IMR-90 (cell line): ENCODE results near the gene GPHB5. TPM values are rescaled to one million over a fixed set of nuclear protein-coding genes. Genes with fewer than 3 reads are reported as not detected.

Source experiments
- ATAC-seq: fragments of 200-7000 bp; cut with Tn5 transposase; 2 replicates; pipeline ENCODE4 v1.9.1; 2020; ENCODE audit warnings: low read depth, mild to moderate bottlenecking, moderate library complexity
- BruUV-seq: library from RNA; stranded (reverse); fragments of 400-500 nt; replicated peaks from 2 replicates; lab custom pipeline; 2021; lab: Mats Ljungman, UMichigan
- CTCF ChIA-PET: fragments of 300-600 bp; formaldehyde crosslinking; extraction: SDS; loops from one replicate; lab custom pipeline; 2021; ENCODE audit warnings: antibody characterized with exemption; lab: Yijun Ruan, JAX
- POLR2A ChIA-PET: fragments of 300-600 bp; sonication (Branson Sonifier 250); formaldehyde crosslinking; loops from one replicate; lab custom pipeline; 2022; ENCODE audit warnings: antibody characterized with exemption; ENCODE audit not compliant: unreplicated experiment; lab: Charles Lee
- DNase-seq: peaks from one replicate; pipeline ENCODE4 v3.0.0; 2013
- H2AFZ ChIP-seq: replicated peaks from 2 replicates; pipeline ENCODE3; 2013; ENCODE audit warnings: low read length, mild to moderate bottlenecking; ENCODE audit not compliant: poor library complexity
- H2AK5ac ChIP-seq: 2 replicates; pipeline ENCODE4 v1.6.1; 2013; ENCODE audit warnings: low read depth, low read length, inconsistent platforms
- H2AK9ac ChIP-seq: replicated peaks from 2 replicates; pipeline ENCODE3; 2013; ENCODE audit warnings: mild to moderate bottlenecking, low read depth, low read length, moderate library complexity; ENCODE audit not compliant: poor library complexity
- H2BK120ac ChIP-seq: 2 replicates; pipeline ENCODE4 v1.6.1; 2013; ENCODE audit warnings: low read depth, low read length, inconsistent platforms
- H2BK15ac ChIP-seq: 3 replicates; pipeline ENCODE4 v1.6.1; 2013; ENCODE audit warnings: low read depth, low read length, inconsistent platforms
- H2BK20ac ChIP-seq: 2 replicates; pipeline ENCODE4 v1.6.1; 2013; ENCODE audit warnings: low read depth, mild to moderate bottlenecking, inconsistent platforms, low read length, moderate library complexity
- H2BK5ac ChIP-seq: 2 replicates; pipeline ENCODE4 v1.6.1; 2013; ENCODE audit warnings: mild to moderate bottlenecking, low read depth, low read length, inconsistent platforms; ENCODE audit not compliant: poor library complexity, severe bottlenecking
- H3K14ac ChIP-seq: replicated peaks from 2 replicates; pipeline ENCODE4 v1.6.1; 2013; ENCODE audit warnings: low read depth, low read length, inconsistent platforms
- H3K18ac ChIP-seq: 2 replicates; pipeline ENCODE4 v1.6.1; 2013; ENCODE audit warnings: low read depth, low read length, control low read depth
- H3K23ac ChIP-seq: 2 replicates; pipeline ENCODE4 v1.6.1; 2013; ENCODE audit warnings: low read depth, low read length, inconsistent platforms
- H3K27ac ChIP-seq: 2 replicates; pipeline ENCODE4 v1.5.1; 2013; ENCODE audit warnings: mild to moderate bottlenecking, control low read depth, low read length; ENCODE audit not compliant: insufficient read depth
- H3K27me3 ChIP-seq: 2 replicates; pipeline ENCODE4 v1.6.1; 2013; ENCODE audit warnings: low read length; ENCODE audit not compliant: control insufficient read depth, insufficient read depth
- H3K36me3 ChIP-seq: 2 replicates; pipeline ENCODE4 v1.6.1; 2013; ENCODE audit warnings: low read length, mixed read lengths; ENCODE audit not compliant: control insufficient read depth, insufficient read depth
- H3K4ac ChIP-seq: 2 replicates; pipeline ENCODE4 v1.6.1; 2013; ENCODE audit warnings: low read depth, low read length, inconsistent platforms
- H3K4me1 ChIP-seq: 2 replicates; pipeline ENCODE4 v1.6.1; 2013; ENCODE audit warnings: low read length, mixed read lengths; ENCODE audit not compliant: control insufficient read depth, insufficient read depth
- H3K4me2 ChIP-seq: 2 replicates; pipeline ENCODE4 v1.6.1; 2013; ENCODE audit warnings: low read depth, mild to moderate bottlenecking, control low read depth, low read length, moderate library complexity
- H3K4me3 ChIP-seq: 2 replicates; pipeline ENCODE4 v1.5.1; 2013; ENCODE audit warnings: low read depth, mild to moderate bottlenecking, control low read depth, low read length, moderate library complexity; ENCODE audit not compliant: insufficient read depth
- H3K56ac ChIP-seq: 2 replicates; pipeline ENCODE4 v1.6.1; 2013; ENCODE audit warnings: low read length, inconsistent platforms; ENCODE audit not compliant: insufficient read depth; ENCODE audit errors: extremely low read depth
- H3K79me1 ChIP-seq, 2 experiments: 2 replicates each; pipeline ENCODE4 v1.6.1; 2013; ENCODE audit warnings: low read length in 2 of 2, inconsistent platforms in 1 of 2, low read depth in 1 of 2
- H3K9ac ChIP-seq: 2 replicates; pipeline ENCODE4 v1.6.1; 2013; ENCODE audit warnings: low read depth, low read length, control low read depth
- H3K9me1 ChIP-seq: 2 replicates; pipeline ENCODE4 v1.6.1; 2013; ENCODE audit warnings: low read length, inconsistent platforms; ENCODE audit not compliant: insufficient read depth
- H3K9me3 ChIP-seq: 2 replicates; pipeline ENCODE4 v1.6.1; 2013; ENCODE audit warnings: low read length; ENCODE audit not compliant: control insufficient read depth, insufficient read depth
- H4K20me1 ChIP-seq: 2 replicates; pipeline ENCODE4 v1.6.1; 2013; ENCODE audit warnings: low read length, inconsistent platforms; ENCODE audit not compliant: insufficient read depth
- H4K5ac ChIP-seq: 2 replicates; pipeline ENCODE4 v1.6.1; 2013; ENCODE audit warnings: mild to moderate bottlenecking, low read depth, low read length, control low read depth
- H4K8ac ChIP-seq, 2 experiments: 2 replicates each; pipeline ENCODE4 v1.6.1; 2013; ENCODE audit warnings: low read depth in 2 of 2, low read length in 2 of 2, control low read depth in 1 of 2, inconsistent platforms in 1 of 2
- H4K91ac ChIP-seq: 2 replicates; pipeline ENCODE4 v1.6.1; 2013; ENCODE audit warnings: low read depth, low read length, inconsistent platforms; ENCODE audit not compliant: insufficient read depth
- NFE2L2 ChIP-seq: fragments of 150-350 bp; IDR thresholded peaks from 2 replicates; pipeline ENCODE4 v1.6.1; 2016; ENCODE audit warnings: low read depth, mild to moderate bottlenecking, low read length
- RCOR1 ChIP-seq: IDR thresholded peaks from 2 replicates; pipeline ENCODE4 v1.6.1; 2012; ENCODE audit warnings: mild to moderate bottlenecking, low read length, improper control_type of control experiment; ENCODE audit not compliant: insufficient replicate concordance
- WGBS, 2 experiments: methylation state at CpG; one replicate each; pipeline versions ENCODE4 v1.1.5 to v1.1.7; 2013; ENCODE audit warnings: missing lambda C conversion rate in 2 of 2; ENCODE audit not compliant: insufficient read length in 1 of 2; ENCODE audit errors: extremely low coverage in 2 of 2; 5-methylcytosine and 5-hydroxymethylcytosine counted together
- dilution Hi-C: fragments of 300-500 bp; cut with HindIII; formaldehyde crosslinking; loops from one replicate; pipeline ENCODE4 v1.14.3; 2018; ENCODE audit warnings: low sequenced_read_pairs; ENCODE audit not compliant: unreplicated experiment
- in situ Hi-C: fragments of 300-500 bp; cut with MboI; formaldehyde crosslinking; loops from 3 replicates; pipeline ENCODE4 v1.14.3; 2019; ENCODE audit warnings: low sequenced_read_pairs, inconsistent platforms, mixed read lengths
- intact Hi-C: fragments of 100-400 bp; cut with micrococcal nuclease; formaldehyde crosslinking; loops from 2 replicates; pipeline ENCODE4 v1.10.0; 2022
- polyA plus RNA-seq, 3 experiments: library from polyadenylated mRNA; depleted of rRNA; stranded (reverse); fragments of >200 nt; gene quantifications; 2 replicates each; pipeline ENCODE4 v1.2.3, GENCODE V29; 2012; ENCODE audit warnings: low replicate concordance in 1 of 3
- total RNA-seq: library from RNA; depleted of rRNA; stranded (reverse); fragments of >200 nt; gene quantifications from 2 replicates; pipeline ENCODE4 v1.2.3, GENCODE V29; 2012
- TF ChIP-seq, protein P1 (sequence below): conservative IDR thresholded peaks from 2 replicates; pipeline ENCODE4 v1.5.1; 2012; ENCODE audit warnings: mild to moderate bottlenecking, low read depth, low read length, improper control_type of control experiment

GPHB5 gene
- total and polyA plus RNA-seq, 2 of the 4 experiments (the other 2 are of a cell fraction), result not detected

DNA sequence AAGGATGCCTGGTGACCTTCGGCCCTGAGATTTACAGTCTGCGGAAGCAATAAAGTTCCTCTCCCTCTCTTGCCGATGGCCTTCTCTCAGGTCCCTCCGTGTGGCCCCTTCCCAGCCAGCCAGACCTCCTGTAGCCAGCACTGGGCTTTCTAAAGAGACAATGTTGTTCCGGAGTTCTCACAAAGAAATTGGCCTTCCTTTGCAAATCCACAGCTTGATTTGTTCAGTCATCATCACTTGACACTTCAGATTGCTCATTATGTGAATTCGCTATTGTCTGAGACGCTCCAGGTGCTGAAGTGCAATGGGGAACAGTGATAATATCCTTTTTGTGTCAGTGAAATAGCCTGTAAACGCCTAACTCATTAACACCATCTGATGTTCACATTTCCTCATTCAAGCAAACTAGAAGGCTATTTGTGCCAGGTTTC lies 43.7 kb upstream of the GPHB5 start:
- Histone ChIP-seq H3K4me1 (no peaks in the 10 kb centered on the region), H2BK15ac (no peak overlapping the region), H4K8ac (no peak overlapping the region), H3K79me1 (no peaks in the 10 kb centered on the region), H3K27ac (no peak overlapping the region), H4K20me1 (no peaks in the 10 kb centered on the region), H4K91ac (no peak overlapping the region), H3K4ac (no peak overlapping the region), H3K56ac (no peak overlapping the region), H2AK5ac (no peak overlapping the region), H2AFZ (no peak overlapping the region), H3K9me3 (peaks cover 2% of the 10 kb centered on the region; the same call in 1 of the 2 replicates), H3K4me3 (no peak overlapping the region), H2BK120ac (no peak overlapping the region), H3K36me3 (no peaks in the 10 kb centered on the region), H2BK5ac (no peak overlapping the region), H3K9ac (no peak overlapping the region), H3K23ac (no peak overlapping the region), H2BK20ac (no peak overlapping the region), H4K5ac (no peak overlapping the region), H3K27me3 (no peaks in the 10 kb centered on the region; the same call in 1 of the 2 replicates), H2AK9ac (no peak overlapping the region), H3K14ac (no peak overlapping the region), H3K4me2 (no peak overlapping the region), H3K9me1 (no peaks in the 10 kb centered on the region; the same call in 1 of the 2 replicates), H3K18ac (no peak overlapping the region)
- BruUV-seq, result no TSS peak
- intact Hi-C loops, result no loop called here
- ChIA-PET CTCF (interaction anchor here (0.6 kb wide), 1 partner anchor 17 kb away, joined by 3 read pairs; no protein-coding TSS in a partner anchor), POLR2A (no interaction called here)
- dilution Hi-C loops, result no loop called here
- in situ Hi-C loops, result no loop called here
- DNase-seq (no peak), ATAC-seq (no peak)
- TF ChIP-seq NFE2L2, result no peak
- TF ChIP-seq RCOR1, result no peak
- TF ChIP-seq, protein P1, sequence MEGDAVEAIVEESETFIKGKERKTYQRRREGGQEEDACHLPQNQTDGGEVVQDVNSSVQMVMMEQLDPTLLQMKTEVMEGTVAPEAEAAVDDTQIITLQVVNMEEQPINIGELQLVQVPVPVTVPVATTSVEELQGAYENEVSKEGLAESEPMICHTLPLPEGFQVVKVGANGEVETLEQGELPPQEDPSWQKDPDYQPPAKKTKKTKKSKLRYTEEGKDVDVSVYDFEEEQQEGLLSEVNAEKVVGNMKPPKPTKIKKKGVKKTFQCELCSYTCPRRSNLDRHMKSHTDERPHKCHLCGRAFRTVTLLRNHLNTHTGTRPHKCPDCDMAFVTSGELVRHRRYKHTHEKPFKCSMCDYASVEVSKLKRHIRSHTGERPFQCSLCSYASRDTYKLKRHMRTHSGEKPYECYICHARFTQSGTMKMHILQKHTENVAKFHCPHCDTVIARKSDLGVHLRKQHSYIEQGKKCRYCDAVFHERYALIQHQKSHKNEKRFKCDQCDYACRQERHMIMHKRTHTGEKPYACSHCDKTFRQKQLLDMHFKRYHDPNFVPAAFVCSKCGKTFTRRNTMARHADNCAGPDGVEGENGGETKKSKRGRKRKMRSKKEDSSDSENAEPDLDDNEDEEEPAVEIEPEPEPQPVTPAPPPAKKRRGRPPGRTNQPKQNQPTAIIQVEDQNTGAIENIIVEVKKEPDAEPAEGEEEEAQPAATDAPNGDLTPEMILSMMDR, result no peak
- WGBS, 2 experiments, result 72% methylated on average over 4 of the region's 8 CpGs; no CpG with 5 or more reads in 1 of the 2 experiments
